DMS 273 treated with DMSO at 0.1 percent for 48 hours (cell line): ENCODE results near the gene RAB43.
"Not testable (repeated sequence)": the region's sequence is repeated elsewhere in the genome, so short reads cannot be mapped to it uniquely, and the experiment has no call there.

Experiments used
- DNase-seq: peaks from one replicate; lab custom pipeline; 2025; lab: John Stamatoyannopoulos, UW

The RAB43 gene

GRCh38 chr3:129122412-129123011, 908 bp upstream of the RAB43 start:
- DNase-seq = no peak

GRCh38 chr3:129121016-129121791, 400 bp downstream of the RAB43 start:
- no peak for DNase-seq

- DNase-seq = peak; percentile 53
Observed at GRCh38 chr3:129120254-129121004, 1.2 kb downstream of the RAB43 start.

GRCh38 chr3:129119365-129120100, 2.1 kb downstream of the RAB43 start:
- DNase-seq = no peak

- no peak for DNase-seq
Observed at GRCh38 chr3:129118745-129119144, 2.9 kb downstream of the RAB43 start.

GRCh38 chr3:129117134-129117533, 4.5 kb downstream of the RAB43 start:
- no peak for DNase-seq

- DNase-seq = no peak
Observed at GRCh38 chr3:129116482-129116946, 5.1 kb downstream of the RAB43 start.

- DNase-seq = no peak
Observed at GRCh38 chr3:129114455-129114854, 7.1 kb downstream of the RAB43 start.

- no peak for DNase-seq
Observed at GRCh38 chr3:129112308-129113052, 9.1 kb downstream of the RAB43 start.

GRCh38 chr3:129111076-129111780, 10.4 kb downstream of the RAB43 start:
- DNase-seq = not testable (repeated sequence)

- no peak for DNase-seq
Observed at GRCh38 chr3:129107793-129108192, 13.8 kb downstream of the RAB43 start.

GRCh38 chr3:129106866-129107565, 14.6 kb downstream of the RAB43 start:
- DNase-seq = no peak

GRCh38 chr3:129106320-129106719, 15.3 kb downstream of the RAB43 start:
- DNase-seq = no peak

- DNase-seq = no peak
Observed at GRCh38 chr3:129105862-129106261, 15.7 kb downstream of the RAB43 start.

- DNase-seq = no peak
Observed at GRCh38 chr3:129104498-129105079, 17.0 kb downstream of the RAB43 start.

- no peak for DNase-seq
Observed at GRCh38 chr3:129104051-129104450, 17.6 kb downstream of the RAB43 start.

GRCh38 chr3:129103296-129103695, 18.3 kb downstream of the RAB43 start:
- DNase-seq = no peak

- DNase-seq = no peak
Observed at GRCh38 chr3:129101370-129102138, 20.1 kb downstream of the RAB43 start.

GRCh38 chr3:129100274-129100673, 21.3 kb downstream of the RAB43 start:
- DNase-seq = no peak
